ELF-1 (cell line): ENCODE results near the gene DMAC2.
"Not testable (repeated sequence)": the region's sequence is repeated elsewhere in the genome, so short reads cannot be mapped to it uniquely, and the experiment has no call there.

ENCODE experiments used
- DNase-seq: peaks from one replicate; pipeline ENCODE4 v3.0.0-alpha.2; 2016; ENCODE audit warnings: low read depth, low spot score

DMAC2 gene

GRCh38 chr19:41399091-41399490, 40.6 kb downstream of the DMAC2 start:
- DNase-seq, result no peak

- DNase-seq, result no peak
Observed at GRCh38 chr19:41398598-41398997, 41.1 kb downstream of the DMAC2 start.

GRCh38 chr19:41398050-41398418, 41.7 kb downstream of the DMAC2 start:
- DNase-seq, result no peak

- DNase-seq, result peak; percentile 99
Observed at GRCh38 chr19:41397086-41398049, 42.3 kb downstream of the DMAC2 start, which contains the start of the genes BCKDHA and EXOSC5. TSS of gene BCKDHA (plus strand) at chr19:41397818. CDS start at chr19:41397828, 10 bp downstream. TSS of gene EXOSC5 (minus strand) at chr19:41397359. CDS start at chr19:41397328, 31 bp downstream.

- DNase-seq, result no peak
Observed at GRCh38 chr19:41395355-41395754, 44.4 kb downstream of the DMAC2 start.

- DNase-seq, result no peak
Observed at GRCh38 chr19:41392775-41393174, 46.9 kb downstream of the DMAC2 start.

GRCh38 chr19:41391618-41392017, 48.1 kb downstream of the DMAC2 start:
- DNase-seq, result no peak

- DNase-seq, result no peak
Observed at GRCh38 chr19:41386442-41386841, 53.3 kb downstream of the DMAC2 start.

- DNase-seq, result no peak
Observed at GRCh38 chr19:41384351-41384750, 55.4 kb downstream of the DMAC2 start.

GRCh38 chr19:41381536-41381935, 58.2 kb downstream of the DMAC2 start:
- not testable (repeated sequence) for DNase-seq
